ENCODE measurements around the gene ARHGEF12.

The ARHGEF12 gene

GRCh38 chr11:120521176-120521575 is 185.0 kb downstream of the ARHGEF12 start:
- DNase-seq = no peak

DNA sequence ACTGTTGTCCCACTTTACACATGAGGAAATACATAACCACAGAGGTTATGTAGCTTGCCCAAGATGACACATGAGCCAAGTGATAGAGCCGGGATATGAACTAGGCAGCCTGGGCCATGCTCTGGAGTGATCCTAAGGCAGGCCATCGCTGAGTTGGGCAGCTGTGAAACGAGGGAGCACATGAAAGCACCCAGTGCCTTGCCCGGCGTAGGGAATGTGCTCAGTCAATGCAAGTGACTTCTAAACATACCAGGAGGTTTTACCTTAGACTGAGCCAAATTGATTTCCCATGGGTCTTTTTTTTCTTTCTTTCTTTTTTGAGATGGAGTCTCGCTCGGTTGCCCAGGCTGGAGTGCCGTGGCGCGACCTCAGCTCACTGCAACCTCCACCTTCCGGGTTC is 185.8 kb downstream of the ARHGEF12 start:
- no peak for DNase-seq

DNA sequence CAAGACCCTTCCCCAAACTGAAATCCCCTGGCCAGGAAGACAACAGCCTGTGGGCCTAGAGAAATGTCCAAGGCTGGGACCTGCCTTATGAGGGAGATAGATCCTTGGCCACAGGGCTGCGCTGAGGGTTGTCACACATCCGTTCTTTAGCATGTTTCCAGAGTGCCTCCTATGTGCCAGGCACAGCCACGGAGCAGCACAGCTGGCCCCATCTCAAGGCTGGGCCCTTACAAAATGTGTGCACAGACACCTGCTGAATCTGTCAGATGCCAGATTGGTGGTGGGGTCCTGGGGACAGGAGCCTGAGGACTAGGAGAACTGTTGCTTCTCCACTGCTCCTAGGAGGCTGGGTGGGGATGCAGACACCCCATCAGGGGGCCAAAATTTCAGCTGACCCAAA is 186.5 kb downstream of the ARHGEF12 start:
- no peak for DNase-seq

GRCh38 chr11:120523196-120523595 is 187.0 kb downstream of the ARHGEF12 start:
- no peak for DNase-seq

- DNase-seq = no peak
Observed at GRCh38 chr11:120524536-120525085, 188.4 kb downstream of the ARHGEF12 start.

DNA sequence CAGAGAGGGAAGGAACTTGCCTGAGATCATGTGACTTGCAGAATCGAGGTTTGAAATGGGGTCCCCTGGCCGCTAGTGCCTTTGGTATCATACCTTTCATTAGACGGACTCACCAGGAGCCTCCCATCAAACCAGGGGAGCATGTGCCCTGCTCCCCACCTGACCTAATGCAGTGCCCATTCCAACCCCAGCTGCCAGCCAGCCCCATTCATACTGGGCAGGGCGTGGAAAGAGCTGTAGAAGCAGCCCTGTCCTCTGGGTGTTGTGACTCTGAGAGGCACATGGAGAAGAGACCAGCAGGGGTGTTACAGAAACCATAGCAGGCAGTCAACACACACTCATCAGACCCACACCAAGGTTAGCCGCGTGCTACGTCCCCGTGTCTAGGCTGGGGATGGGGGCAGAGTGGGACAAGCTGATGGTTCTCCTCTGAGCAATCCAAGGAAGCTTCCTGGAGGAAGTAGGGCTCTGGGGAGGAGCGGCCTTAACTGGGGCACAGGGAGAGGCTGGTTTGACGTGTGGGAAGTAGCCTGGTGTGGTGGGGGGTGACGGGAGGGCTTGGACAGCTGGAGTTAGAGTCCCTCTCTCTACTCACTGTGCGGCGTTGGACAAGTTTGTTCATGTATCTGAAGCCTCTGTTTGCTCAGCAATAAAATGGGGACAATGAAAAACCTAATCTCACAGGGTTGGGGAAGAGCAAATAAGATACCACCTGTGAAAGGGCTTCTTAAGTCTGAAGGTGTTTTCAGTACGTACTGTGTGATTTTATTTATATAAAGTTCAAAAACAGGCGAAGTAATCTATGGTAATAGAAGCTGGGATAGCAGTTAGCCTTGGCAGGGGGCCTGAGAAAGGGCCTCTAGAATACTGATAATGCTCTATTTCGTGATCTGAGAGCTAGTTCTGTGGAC is 189.3 kb downstream of the ARHGEF12 start:
- DNase-seq = no peak

DNA sequence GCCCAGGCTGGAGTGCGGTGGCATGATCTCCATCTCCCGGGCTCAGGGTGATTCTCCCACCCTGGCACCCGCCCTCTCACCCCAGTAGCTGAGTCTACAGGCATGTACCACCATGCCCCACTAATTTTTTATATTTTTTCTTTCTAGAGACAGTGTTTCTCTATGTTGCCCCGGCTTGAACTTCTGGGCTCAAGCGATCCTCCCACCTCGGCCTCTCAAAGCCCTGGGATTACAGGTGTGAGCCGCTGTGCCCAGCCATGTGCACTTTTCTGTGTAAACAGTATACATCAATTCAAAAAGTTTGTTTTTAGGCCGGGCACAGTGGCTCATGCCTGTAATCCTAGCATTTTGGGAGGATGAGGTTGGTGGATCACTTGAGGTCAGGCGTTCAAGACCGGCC is 190.0 kb downstream of the ARHGEF12 start:
- DNase-seq = no peak

GRCh38 chr11:120527111-120527761 is 191.0 kb downstream of the ARHGEF12 start:
- no peak for DNase-seq

DNA sequence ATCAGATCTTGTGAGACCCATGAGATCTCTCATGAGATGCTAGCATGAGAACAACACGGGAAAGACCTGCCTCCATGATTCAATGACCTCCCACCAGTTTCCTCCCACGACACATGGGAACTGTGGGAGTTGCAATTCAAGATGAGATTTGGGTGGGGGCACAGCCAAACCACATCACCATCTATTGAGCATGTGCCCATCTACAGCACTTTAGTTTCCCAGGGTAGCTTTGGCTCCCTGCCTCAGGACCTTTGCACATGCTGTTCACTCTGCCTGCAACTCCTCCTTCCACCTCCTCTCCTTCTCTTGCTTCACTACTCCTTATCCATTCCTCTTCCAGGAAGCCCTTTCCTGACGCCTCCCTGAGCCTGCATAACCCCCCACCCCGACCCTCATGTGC is 192.5 kb downstream of the ARHGEF12 start:
- DNase-seq = no peak

GRCh38 chr11:120529214-120529613 is 193.0 kb downstream of the ARHGEF12 start:
- DNase-seq = no peak

GRCh38 chr11:120529911-120530310 is 193.7 kb downstream of the ARHGEF12 start:
- DNase-seq = no peak

DNA sequence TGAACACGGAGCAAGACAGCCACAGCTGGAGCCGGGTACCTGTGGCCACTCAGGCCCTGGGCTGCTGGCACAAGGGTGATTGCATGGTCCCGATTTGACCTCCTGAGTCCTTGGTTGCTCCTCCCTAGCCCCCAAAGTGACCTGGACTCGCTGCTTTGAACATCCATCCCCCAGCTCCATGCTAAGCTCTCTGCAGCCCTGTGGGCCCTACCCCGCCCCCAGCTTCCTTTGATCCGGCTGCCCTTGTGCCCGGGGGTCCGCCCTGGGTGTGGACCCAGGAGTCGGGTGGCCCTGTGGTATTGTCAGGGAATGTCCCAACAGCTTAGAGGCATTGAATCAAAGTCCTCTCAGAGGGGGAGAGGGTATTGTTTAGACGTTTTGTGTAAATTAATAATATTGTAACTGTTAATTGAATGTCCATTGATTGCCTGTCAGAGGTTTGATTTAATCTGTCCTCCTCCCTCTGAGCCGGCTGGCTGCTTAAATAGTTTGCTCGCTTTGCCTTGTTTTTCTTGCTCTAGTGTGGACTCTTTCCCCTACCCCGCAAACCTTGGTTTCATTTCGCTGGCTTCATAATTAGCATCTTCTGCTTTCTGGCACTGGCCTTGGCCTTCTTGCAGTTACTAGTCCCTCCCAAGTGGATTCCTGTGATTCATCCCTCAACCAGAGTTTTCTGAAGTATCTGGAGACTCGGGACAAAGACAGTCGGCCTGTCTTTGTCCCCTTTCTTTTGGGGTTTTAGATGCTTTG is 196.0 kb downstream of the ARHGEF12 start:
- no peak for DNase-seq

- no peak for DNase-seq
Observed at GRCh38 chr11:120532832-120533196, 196.6 kb downstream of the ARHGEF12 start.

GRCh38 chr11:120536091-120536796 is 200.0 kb downstream of the ARHGEF12 start:
- DNase-seq = no peak

- no peak for DNase-seq
Observed at GRCh38 chr11:120536797-120537169, 200.6 kb downstream of the ARHGEF12 start.

DNA sequence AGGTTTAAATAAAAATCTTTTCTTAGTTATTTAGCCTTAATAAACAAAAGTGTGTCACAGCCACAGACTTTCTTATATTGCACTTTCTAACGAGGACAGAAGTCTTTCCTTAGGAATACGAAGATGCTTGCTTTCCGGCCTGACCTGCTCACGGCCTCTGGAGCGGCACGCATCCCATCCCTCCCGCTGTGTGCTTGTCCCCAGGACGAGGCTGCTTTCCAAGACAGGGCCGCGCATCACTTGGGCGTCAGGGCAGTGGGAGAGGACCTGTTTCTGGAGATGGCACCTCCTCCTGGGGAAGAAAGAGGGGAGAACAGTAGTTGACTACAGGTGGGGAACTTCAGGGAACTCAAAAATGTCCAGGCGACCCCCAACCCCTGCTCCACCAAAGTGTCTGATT is 201.8 kb downstream of the ARHGEF12 start:
- no peak for DNase-seq

DNA sequence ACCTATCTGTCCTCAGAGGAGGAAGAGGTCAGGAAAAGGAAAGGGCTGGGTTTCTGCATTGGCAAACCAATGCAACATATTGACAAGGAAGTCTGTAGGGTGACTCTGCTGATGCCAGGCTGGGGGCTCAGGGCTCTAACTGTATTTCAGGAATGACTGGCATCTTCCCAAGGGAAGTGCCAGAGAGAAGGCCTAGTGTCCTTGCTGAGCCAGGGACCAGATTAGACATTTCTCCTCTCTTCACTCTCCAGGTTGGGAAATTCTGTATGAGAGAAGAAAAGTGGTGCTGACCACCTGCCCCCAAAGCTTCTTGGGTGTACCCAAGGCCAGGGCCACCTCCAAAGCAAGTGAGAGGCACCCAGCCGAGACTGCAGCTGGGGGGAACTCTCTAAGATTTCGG is 202.5 kb downstream of the ARHGEF12 start:
- no peak for DNase-seq

Data from activated CD4-positive, alpha-beta T cell treated with anti-CD3 and anti-CD28 coated beads for 4 hours (primary cell).